ENCODE data around the gene ENPP3.
A peak's percentile ranks its signal among the peaks of the same experiment; 100 is the strongest.

The ENPP3 gene

DNA sequence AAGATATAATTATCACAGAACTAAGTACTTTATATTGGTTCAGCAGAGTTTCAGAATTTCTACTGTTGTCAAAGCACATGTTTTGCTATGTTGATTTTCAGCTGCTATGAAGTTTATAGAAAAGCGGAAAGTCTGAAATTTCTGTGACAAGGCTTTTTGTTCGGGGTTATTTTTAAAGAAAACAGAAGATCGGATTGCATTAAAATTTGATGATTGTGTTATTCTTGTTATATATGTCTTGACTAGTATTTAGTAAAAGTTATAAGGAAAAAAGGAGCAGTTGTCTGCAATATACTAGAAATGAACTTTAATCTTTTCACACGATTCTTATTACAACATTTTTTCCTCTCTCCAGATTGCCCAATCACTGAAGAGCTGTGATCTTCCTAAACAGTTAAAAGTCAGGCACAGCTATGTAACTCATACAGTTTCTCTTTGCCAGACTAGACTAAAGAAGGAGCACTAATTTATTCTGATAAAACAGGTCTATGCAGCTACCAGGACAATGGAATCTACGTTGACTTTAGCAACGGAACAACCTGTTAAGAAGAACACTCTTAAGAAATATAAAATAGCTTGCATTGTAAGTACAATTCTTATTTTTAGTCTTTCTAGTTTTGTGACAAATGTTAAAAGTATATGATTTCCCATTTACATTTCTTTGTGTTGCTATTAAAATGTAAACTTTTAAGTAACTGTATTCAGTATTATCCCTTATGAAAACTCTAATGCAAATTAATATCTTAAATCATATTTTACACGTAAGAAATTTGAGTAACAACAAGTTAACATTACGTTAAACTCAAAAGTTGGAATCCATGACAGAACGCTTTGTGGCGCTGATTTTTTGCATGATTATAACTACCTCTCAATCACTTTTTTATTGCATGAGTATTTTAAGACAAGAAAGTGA, at the start of gene ENPP3:
TSS of gene ENPP3 (plus strand) at position 423 of the 913 bp plus-strand sequence. CDS start at position 506, 83 bp downstream.
- peak; percentile 83 for FAIRE-seq

DNA sequence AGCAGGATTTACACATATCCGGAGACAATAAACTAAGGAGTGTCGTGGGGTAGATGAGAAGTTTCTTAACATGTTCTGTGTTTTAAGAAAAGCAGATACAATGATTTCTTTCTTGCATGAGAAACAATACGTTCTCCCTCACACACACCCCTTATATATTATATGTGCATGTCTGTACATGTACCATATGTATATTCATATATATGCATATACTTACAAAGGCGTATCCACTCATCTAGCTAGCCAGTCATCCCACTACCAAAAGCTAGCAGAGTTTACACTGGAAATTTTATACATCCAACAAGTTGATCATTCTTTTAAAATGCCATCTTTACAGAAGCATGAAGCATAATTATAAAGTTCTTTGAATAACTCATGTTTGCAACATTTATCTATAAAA, 49.2 kb upstream of the ENPP3 start:
- no peak for FAIRE-seq

DNA sequence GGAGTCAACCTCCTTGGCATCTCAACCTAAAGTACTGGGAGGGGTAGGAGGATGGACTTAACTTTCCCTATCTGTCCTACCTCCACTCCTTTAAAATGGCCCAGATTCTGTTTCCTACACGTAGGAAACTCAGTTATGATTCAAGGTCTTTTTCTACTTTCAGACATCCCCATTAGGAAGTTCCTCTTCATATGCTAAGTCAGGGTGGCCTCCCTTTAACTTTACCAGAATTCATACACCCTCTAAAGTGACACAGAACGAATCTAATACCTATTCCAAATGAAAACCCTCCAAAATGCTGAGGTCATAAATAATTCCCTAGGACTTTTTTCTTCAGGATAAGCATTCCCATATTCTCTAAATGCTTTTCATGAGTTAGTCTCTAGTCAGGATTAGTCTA, 48.5 kb upstream of the ENPP3 start:
- no peak for FAIRE-seq

DNA sequence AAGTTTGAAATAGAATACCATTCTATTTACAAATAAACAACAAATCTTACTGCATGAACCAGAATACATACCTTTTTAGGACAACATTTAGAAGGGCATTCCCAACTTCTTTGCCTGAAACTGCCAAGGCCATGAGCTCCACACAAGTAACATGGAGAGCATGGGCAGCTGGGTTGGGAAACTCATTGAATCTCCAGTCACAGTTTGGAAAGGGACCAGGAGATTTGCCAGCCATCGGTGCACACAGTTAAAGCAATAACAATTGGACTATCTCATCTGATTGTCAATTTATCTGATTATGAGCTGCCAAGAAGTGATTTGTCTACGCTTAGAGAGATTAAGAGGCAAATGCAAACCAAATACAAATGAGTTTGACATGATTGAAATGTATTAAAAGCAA, 44.2 kb upstream of the ENPP3 start:
- no peak for FAIRE-seq

DNA sequence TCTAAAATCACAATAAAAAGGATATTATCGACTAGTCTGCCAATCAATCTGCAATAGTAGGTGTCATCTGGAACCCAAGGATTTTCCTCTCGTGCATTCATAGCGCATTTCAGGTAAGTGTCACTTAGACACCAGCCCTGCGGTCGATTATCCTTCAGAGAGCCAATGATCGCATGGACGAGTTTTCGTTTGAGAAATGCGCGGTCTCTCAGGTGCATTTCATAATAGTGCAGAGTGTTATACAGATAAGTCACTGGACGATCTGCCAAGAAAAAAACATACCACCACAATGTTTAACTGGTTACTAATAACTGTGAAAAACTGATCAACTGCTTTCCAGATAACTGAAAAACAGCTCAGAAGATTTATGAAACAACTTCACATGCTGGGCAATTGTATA, 43.0 kb upstream of the ENPP3 start:
- FAIRE-seq: no peak

DNA sequence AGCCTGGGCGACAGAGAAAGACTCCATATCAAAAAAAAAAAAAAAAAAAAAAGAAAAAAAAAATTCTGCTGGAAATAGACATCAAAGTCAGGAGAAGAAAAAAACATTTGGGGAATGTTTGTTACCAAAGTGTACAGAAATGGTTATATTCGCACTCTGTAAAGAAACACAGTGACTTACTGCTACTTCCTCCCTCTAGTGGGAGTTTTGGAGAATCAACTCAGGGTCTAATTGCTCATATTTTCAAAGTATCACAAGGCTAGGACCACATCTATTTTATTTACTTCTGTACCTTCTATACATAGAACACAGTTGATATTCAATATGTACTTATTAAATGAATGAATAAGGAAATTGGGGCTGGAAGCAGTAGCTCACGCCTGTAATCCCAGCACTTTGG, 39.7 kb upstream of the ENPP3 start:
- no peak for FAIRE-seq

DNA sequence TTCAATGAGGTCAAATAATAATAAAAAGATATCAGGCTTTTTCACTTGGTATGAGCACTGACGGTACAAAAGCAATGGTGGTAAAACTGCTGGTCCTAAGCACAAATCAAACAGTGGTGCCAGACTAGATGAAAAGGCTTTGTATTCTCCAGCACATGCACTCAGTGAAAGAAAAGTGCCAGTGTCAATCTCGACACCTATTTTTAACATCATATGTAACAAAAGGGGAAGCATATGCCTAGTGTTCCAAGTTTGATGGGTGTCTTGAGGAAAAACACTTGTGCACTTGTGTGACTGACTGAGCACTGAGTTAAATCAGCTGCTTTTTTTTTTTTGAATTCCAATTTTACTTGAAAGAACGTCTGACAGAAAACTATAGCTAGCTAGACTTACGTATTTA, 36.4 kb upstream of the ENPP3 start:
- FAIRE-seq: no peak

DNA sequence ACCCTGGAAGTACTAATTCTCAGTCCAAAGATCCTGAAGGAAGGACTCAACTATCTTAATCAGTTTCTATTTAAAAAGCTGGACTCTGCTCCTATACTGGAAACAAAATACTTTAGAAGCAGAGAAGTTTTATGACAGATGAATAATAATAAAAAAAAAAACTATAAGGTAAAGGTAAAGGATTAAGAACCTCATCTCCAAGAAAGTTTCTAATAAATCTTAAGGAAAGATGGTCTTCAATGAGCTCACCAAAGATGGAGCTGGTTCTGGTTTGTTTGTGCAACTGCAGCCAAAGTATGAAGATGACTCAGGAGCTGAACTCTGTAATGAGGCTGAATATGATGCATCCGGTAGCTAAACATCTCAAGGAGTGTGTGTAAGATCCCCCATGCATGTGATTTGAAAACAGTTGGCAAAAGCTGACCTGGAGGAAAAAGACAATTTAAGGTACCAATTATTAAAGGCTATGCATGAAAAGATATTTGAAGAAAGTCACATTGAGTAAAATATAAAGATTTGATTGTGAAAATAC, 34.3 kb upstream of the ENPP3 start:
- no peak for FAIRE-seq

DNA sequence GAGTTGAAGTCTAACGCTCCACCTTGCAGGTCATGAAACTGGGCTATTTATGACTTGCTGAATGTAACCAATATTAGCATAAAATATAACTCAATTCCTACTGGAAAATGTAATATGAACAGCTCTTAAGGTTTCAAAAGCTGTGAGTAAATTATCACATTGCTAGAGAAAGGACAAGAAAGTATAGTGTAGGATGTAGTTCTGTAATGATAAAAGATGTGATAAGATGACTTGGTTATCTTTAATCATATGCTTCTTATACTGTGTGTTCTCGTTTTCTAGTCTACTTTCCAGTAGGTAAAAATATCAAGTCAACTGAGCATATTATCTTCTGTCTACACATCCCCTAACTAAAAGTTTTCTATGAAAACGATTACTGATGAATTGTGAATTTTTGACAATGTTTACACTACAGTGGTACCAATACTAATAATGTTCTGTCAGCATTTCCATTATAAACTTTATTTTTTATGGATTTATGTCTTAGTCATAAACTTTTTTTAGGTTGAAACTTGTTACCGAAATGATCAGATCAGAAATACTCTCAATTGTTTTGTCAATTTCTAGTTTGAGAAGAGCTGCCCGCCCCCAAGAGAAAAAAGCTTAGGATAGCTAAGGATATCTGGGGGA, 23.7 kb upstream of the ENPP3 start:
- FAIRE-seq: no peak

DNA sequence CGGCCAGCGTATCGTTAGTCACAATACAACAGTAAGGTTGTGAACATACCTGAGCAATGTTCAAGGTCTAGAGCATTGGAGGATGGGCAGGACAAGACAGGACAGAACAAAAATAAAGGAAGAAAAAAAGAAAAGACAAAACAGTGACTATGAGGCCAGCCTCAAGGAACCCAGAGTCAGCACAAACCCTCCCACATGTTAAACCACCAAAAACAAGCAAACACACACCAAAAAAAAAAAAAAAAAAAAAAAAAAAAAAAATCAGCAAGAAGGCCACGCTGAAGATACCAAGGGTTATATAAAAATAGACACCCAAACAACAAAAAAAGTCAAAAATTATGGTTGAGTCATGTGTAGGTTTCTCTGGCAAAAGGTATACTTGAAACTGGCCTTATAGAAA, 21.8 kb upstream of the ENPP3 start:
- no peak for FAIRE-seq

DNA sequence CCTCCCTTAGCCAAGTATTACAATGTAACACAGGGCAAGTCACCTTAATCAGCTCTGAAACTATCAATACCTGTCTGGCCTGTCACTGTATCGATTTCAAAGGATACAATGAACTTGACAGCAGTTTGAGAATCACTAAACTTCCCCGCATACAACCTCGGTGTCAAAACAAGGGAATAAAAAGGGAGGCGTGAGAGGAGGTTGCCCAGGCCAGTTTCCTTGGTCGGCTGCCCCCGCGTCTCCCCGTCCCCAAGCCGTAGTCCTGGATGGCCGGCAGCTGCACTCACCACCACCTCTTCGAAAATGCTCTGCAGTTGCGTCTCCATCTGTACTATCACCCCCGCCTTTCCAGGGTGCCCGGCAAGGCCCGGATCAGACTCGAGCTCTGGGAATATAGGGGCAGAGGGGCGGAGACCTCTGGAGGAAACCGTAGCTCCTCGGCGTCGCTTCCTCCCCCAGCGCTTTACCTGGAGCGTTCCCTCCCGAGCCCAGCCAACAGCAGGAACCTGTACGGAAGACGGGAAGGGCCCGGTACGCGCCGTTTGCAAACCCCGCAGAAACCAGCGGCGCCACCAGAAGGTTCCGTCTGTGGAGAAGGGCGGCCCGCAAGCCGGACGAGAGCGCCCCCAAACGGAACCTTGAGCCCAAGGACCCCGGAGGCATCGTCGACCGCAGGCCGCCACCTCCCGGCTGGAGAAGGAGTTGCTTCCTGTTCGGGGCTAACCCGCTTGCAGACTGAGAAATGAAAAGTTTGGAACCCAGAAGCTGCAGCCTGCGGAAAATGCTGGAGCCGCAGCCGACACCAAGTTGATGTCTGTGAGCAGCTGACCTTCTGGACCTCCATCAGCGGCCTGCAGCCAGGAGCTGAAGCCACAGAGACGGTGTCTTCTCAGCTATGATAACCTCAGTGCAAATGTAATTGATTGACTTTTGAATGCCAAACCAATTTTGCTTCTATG, 9.1 kb upstream of the ENPP3 start, which contains the start of gene MED23:
TSS of gene MED23 (minus strand) at position 519 of the 959 bp plus-strand sequence. CDS start at position 326, 193 bp downstream.
- FAIRE-seq: no peak

DNA sequence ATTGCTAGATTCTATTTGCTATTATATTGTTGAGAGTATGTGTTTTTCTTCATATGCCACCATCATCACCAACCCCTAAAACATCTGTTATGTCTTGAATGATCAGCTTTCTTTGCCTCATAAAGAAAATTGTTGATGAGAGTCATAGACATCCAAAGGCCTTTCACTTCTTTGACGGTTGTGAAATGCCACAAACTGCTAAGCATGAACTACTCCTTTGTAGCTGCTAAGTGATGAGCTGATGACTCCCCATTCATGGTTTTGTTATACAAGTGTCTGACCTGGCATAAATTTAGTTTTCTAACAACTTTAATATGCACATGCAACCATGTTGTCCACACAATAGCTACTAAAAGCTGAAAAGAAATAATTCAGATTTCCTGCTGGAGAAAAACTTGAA, 8.4 kb upstream of the ENPP3 start:
- no peak for FAIRE-seq

DNA sequence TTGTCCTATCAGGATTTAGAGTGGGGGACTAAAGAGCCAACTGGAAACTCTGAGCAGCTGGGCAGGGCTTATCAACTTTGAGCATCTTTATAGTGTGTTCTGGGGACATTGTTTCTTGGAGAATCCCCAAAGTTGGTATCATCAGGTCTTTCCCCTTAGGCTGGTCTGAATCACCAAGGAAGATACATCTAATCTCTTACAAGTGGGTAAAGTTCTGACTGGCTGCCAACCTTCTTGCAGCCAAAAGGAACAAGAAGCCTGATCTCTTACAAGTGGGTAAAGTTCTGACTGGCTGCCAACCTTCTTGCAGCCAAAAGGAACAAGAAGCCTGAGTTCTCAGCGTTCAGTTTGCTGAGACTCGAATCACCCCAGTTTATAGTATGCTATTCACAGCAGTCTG, 7.5 kb upstream of the ENPP3 start:
- FAIRE-seq: no peak

DNA sequence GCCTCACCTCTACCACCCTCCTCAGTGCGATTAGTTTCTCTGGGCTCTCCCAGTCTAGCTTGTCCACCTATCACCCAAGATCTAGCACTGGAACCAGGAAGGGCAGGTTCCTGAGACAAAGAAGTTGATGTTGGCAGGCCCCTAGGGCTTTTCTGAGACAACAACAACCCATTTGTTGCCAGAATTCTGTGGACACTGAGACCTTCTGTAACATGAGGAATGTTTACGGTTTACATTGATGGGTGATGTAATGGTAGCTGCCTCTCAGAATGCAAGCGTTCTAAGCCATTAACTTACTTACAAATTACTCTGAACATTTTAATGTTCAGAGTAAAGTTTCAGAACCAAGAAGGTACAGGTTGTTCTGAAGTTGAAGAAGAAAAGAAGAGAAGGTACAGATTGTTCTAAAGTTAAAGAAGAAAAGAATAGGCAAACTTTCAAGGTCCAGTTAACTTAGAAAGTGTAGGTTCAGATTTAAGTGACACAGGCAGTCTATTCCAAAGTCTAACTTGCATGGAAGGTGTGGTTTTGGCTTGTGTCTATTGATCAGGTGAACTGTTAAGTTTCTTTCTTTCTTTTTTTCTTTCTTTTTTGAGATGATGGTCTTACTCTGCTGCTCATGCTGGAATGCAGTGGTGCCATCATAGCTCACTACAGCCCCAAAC, 5.3 kb upstream of the ENPP3 start:
- FAIRE-seq: no peak

DNA sequence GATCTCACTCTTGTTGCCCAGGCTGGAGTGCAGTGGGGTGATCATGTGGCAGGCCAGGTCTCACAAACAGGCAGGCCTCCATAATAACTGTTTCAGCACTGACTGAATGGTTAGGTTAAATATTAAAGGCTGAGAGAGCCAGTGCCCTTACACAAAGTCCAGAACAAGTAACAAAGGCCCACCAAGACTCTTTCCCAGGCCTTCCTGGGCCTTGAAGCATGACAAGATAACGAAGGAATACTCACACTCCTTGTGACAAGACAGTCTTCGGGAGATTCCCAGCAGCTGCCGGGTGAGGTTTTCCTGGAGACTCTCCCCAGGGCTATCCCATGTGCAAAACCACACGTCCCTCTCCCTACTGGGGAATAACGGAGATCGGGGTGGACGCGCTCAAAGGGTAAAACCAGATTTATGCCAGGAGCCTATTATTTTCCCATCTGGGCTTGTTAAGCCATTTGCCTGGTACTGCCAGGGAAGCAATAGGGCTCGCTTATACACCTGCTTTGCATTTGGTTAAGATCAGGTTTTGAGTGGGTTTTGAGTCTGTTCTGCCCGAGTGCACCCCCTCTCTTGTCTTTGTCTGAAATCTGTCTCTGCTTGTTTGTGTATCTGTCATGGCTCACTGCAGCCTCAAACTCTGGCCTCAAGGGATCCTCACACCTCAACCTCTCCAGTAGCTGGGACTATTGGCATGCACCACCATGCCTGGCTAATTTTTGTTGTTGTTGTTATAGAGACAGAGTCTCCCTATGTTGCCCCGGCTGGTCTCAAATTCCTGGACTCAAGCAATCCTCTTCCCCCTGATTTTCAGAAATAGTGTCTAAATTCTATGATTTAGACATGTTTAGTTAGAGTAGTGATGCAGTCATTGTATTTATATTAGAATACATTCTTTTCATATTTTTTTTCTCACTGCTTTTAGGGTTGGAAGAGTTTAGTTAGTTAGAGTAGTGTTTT, 1.4 kb upstream of the ENPP3 start:
- no peak for FAIRE-seq

DNA sequence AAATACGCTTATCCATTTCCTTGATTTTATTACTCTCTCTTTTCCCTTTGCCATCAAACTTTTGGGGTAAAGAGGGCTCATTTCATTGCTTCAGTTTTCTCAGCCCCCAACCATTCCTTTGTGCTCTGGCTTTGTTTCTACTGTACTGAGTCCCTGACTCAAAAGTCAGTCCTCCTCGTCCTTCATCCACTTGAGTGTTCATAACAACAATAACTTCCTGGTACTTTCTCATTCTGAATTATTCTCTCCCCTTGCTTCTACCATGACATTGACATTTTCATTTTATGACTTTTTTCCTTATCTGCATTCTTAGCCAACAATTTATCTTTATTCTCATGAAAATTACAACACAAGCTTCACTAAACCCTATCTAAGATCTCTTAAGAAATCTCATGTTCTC, 911 bp downstream of the ENPP3 start:
- FAIRE-seq: no peak

DNA sequence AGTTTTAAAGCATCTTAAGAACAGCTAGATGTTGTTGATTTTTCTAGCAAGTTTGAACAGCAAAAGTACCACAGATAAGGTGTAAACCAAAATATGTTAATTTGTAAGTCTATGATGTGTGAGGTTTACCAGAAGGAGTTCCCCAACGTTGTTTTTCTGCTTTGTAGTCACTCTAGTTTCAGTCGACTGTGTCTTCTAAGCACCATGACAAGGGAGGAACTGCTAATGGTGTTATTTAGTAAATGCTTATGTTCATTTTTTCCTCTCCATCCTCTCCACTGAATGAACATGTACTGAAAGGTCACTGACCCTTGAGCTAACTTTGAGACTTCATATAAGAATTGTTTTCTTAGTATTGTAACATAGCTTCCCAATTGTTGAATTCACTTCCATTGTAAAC, 3.0 kb downstream of the ENPP3 start:
- FAIRE-seq: no peak

DNA sequence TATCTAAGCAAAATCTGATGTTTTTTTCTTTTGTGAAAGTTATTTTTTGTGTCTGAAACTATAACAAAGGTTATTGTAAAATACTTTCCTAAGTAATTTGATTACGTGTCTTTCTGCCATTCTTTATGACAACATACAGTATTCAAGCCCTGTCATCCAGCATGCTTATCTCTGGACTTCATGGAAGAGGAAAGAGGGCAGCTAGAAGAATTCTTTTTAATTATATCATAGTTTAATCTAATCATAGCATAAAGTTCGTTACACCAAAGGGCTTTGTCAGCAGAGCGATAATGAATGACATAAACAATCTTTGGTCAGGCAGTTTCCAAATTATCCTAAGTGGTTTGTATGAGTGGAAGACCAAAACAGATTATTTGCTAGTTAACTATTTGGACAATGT, 3.5 kb downstream of the ENPP3 start:
- peak; percentile 47 for FAIRE-seq

DNA sequence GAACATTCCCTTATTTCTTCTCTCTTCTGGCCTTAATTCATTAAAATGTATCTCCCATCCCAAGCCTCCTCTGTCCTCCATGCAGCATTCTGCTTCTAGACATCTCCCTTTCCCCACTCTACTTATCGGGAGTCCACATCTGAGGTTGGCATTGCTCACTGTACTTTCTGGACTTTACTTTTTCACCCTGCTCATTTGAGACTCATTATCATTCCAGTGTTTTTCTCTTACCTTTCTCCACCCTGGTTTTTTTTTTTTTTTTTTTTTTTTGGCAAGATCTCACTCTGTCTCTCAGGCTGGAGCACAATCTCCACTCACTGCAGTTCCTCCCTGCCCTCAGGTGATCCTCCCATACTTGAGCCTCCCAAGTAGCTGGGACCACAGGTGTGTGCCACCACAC, 4.5 kb downstream of the ENPP3 start:
- FAIRE-seq: no peak

DNA sequence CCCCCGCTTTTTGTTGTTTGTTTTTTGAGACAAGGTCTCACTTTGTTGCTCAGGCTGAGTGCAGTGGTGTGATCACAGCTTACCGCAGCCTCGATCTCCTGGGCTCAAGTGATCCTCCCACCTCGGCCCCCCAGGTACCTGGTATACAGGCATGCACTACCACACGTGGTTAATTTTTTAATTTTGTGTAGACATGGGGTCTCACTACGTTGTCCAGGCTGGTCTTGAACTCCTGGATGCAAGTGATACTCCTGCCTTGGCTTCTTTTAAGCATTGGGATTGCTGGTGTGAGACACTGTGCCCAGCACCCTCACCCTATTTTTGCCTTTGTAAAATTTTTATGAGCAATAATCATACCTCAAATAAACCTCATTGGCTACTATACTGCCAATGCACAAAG, 5.5 kb downstream of the ENPP3 start:
- FAIRE-seq: no peak

Data from colon (tissue), 2 donors.